ENCODE measurements around the gene OCA2.
"Not testable (repeated sequence)": the region's sequence is repeated elsewhere in the genome, so short reads cannot be mapped to it uniquely, and the experiment has no call there.

OCA2 gene

GRCh38 chr15:27804569-27805260, 294.4 kb downstream of the OCA2 start:
- no peak for DNase-seq

DNA sequence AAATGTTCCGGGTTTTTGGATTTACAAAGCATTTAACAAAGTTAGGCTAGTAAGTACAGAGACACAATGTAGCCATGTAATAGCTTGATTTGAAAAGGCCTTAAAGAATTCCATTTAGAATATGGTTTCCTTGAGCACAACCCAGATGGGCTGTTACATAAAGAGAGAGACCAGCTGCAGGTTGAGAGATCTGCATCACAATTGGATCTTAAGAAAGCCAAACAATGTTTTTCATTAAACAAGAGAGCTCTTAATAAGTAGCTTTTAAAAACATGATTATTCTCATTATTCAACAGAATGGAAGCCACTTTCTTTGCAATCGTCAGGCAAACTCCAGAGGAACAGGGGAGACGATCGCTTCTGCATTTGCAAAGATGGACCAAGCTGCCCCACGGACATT, 300.3 kb downstream of the OCA2 start:
- DNase-seq: no peak

DNA sequence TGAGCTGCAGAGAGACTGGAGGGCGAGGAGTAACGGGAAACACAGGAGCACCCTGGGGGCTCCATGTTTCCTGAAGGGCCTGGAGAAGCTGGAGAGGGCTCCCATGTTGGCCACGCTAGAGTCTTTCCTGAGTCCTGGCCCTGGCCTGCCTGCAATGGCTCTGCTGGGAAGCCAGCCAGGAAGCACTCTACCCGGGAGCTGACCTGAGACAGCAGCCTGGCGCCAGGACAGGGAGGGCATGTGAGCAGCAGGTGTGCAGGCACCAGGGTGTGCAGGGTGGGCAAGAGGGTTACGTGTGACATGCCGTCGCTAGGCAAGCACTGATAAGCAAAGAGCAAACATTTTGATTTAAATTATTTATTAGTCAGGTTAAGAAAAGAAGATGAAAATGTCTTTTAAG, 301.4 kb downstream of the OCA2 start:
- no peak for DNase-seq

GRCh38 chr15:27796405-27797320, 302.5 kb downstream of the OCA2 start:
- no peak for DNase-seq

GRCh38 chr15:27792756-27793264, 306.3 kb downstream of the OCA2 start:
- DNase-seq: no peak

DNA sequence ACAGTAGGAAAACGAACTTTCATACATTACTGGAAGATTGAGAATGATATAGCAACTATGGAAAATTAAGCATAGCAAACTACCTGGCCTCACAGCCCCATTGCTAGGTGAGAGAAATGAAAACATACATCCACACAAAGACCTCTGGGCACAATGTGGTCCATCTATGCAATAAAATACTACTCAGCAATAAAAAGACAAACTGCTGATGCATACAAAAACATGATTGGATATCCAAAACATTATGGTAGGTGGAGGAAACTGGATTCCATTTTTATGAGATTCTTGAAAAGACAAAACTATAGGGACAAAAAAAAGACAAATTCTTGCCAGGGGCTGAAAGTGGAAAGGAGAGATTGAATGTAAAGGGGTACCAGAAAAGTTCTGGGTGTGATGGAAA, 308.8 kb downstream of the OCA2 start:
- DNase-seq: no peak

DNA sequence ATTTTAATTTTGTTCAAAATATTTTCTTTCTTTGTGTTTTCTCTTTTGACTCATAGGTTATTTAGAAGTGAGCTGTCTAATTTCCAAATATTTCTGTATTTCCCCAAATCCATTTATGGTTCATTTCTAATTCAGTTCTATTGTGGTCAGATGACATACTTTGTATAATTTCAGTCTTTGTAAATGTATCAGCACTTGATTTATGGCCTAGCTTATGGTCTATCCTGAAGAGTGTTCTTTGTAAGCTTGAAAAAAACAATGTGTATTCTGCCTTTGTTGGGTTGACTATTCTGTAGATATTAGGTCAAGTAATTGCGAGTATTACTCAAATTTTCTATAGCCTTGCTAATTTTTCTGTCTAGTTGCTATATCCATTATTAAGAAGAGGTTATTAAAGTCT, 311.2 kb downstream of the OCA2 start:
- no peak for DNase-seq

- no peak for DNase-seq
Observed at GRCh38 chr15:27784107-27784506, 315.0 kb downstream of the OCA2 start.

DNA sequence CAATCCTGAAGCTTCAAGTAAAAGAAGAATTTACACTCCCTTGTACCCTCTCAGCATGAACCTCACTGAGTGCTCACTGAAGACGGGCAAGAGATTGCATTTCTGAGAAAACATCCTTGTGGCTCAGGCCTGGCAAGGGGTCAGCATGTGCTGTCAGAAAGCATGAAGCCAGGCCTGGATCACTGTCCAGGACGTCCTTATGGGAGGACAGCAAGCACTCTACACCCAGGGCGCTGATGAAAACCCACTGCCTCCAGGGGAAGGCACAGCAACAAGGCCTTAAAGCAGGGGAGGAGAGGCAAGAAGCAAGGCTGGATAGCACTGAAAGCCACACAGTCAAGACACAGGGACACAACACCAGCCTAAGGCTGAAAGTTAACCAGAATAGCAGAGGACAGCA, 315.4 kb downstream of the OCA2 start:
- no peak for DNase-seq

DNA sequence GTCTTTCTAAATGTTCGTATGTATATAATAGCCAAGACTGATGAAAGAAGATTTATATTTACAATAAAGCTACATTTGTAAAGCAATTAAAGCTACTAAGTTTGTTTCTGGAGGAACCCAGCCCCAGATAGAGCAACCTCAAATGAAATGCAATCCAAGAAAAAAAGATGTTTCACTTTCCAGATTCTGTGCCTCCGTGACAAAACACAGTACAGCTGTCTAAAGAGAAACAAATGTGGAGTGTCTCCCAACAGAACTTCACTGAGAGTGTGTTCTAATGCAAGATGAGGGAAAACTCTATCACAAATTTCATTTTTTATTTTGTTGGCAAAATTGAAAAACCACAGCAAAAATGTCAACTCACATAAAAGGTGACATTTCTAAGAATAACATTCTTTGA, 317.0 kb downstream of the OCA2 start:
- no peak for DNase-seq

- DNase-seq: no peak
Observed at GRCh38 chr15:27776501-27776900, 322.6 kb downstream of the OCA2 start.

DNA sequence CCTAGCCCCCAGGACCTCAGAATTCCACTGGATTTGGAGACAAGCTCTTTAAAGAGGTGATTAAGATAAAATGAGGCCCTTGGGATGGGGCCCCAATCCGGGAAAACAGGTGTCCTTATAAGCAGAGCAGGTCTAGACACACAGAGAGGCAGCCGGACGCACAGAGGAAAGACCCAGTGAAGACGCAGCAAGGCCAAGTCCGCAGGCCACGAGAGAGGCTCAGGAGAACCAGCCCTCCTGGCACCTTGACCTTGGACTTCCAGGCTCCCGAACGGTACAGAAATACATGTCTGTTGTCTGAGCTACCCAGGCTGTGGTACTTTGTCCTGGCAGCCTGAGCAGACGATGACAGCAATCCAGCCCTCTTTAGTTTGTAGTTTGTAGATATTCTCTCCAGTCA, 324.5 kb downstream of the OCA2 start:
- DNase-seq: no peak

GRCh38 chr15:27774191-27774590, 324.9 kb downstream of the OCA2 start:
- no peak for DNase-seq

DNA sequence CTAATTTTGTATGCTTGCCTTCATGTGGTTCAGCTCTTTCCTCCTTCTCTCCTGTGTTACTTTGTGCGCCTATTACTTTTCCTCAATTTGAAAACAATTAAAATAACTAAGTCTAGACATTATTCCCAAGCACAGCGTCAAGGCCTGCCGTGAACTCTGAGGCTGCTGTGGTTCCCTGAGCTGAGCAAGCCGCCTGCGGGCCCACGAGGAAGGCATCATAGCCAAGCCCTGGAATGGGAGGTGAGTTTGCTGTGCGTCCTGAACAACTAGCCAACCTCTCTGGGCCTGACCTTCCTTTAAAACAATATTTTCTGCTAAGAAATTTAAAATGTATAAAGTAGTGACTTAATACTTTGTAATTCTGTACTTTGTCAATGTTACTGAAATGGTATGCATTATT, 327.2 kb downstream of the OCA2 start:
- DNase-seq: no peak

DNA sequence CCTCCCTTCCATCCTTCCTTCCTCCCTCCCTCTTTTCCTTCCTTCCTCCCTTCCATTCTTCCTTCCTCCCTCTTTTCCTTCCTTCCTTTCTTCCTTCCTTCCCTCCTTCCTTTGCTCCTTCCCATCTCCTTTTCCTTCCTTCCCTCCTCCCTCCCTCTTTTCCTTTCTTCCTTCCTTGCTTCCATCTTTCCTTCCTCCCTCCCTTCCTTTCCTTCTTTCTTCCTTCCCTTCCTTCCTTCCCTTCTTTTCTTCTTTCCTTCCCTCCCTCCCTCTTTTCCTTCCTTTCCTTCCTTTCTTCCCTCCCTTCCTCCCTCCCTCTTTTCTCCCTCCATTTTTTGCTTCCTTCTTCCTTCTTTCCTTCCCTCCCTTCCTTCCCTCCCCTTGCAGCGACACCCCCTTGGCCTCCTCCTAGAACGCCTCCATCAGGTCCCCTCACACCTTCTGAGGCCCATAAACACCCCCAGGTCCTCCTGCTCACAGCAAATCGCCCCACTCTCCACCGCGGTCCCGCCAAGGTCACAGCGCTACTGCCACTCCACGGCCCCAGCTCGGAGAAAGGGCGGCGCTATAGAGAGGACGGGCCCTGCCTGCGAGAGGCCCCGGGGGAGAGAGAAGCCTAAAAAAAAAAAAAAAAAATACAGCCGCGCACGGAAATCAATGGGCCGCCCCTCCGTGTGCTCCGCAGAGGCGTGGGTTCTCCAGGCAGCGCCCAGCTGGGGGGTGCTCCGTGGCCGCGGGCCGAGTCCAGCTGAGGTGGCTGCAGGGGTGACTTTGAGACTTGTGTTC, 328.2 kb downstream of the OCA2 start:
- no peak for DNase-seq

- no peak for DNase-seq
Observed at GRCh38 chr15:27770086-27770607, 329.0 kb downstream of the OCA2 start.

DNA sequence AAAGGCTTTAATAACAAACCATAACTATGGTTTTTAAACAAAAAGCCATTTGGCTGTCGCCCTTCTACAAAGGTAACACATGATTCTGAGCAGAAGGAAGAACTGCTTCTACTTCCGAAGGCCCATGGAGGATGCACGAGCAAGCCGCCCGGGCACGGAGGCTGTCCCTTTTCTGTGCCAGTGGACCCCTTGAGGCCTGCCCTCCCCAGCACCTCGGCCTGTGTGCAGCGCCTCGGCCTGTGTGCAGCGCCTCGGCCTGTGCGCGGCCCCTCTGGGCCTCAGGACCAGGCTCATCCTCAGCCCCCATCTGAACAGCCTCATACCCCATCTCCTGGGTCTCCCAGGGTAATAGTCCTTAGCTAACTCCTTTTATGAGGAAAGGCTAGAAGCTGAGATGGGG, 329.5 kb downstream of the OCA2 start:
- DNase-seq: no peak

- DNase-seq: no peak
Observed at GRCh38 chr15:27768732-27769475, 330.2 kb downstream of the OCA2 start.

- no peak for DNase-seq
Observed at GRCh38 chr15:27767918-27768640, 331.0 kb downstream of the OCA2 start.

- DNase-seq: not testable (repeated sequence)
Observed at GRCh38 chr15:27767430-27767829, 331.7 kb downstream of the OCA2 start.

- DNase-seq: no peak
Observed at GRCh38 chr15:27764339-27764738, 334.8 kb downstream of the OCA2 start.

- no peak for DNase-seq
Observed at GRCh38 chr15:27763514-27763913, 335.6 kb downstream of the OCA2 start.

All from amniotic stem cell (primary cell).